ENCODE data around the gene LRATD1. TPM values are rescaled to one million over a fixed set of nuclear protein-coding genes. Genes with fewer than 3 reads are reported as not detected.

The LRATD1 gene
- total RNA-seq, 2 experiments from 2014 or later: not detected

GRCh38 chr2:14647714-14648113 is 15.2 kb downstream of the LRATD1 start:
- BruUV-seq (replicated peaks): no TSS peak
- no peak for DNase-seq (ENCODE audit: low spot score)
- no peak overlapping the region for H3K4me2 ChIP-seq (ENCODE audit: low read length)
- no peaks in the 10 kb centered on the region for H3K9me3 ChIP-seq (ENCODE audit: low read length)
- no peaks in the 10 kb centered on the region for H3K79me2 ChIP-seq (ENCODE audit: insufficient read depth, low read depth, low read length)
- ChIA-PET CTCF (ENCODE audit: unreplicated experiment) (no interaction called here), POLR2A (no interaction called here)
- no peak overlapping the region for H3K4me3 ChIP-seq (ENCODE audit: low read depth, low read length, poor library complexity, severe bottlenecking)
- H3K4me1 ChIP-seq (ENCODE audit: insufficient read depth, low read length, poor library complexity, severe bottlenecking): no peaks in the 10 kb centered on the region
- H3K9me2 ChIP-seq (ENCODE audit: insufficient read depth, low read length): no peaks in the 10 kb centered on the region
- H3K27ac ChIP-seq (ENCODE audit: low read depth, low read length, poor library complexity, severe bottlenecking): no peak overlapping the region
- TF ChIP-seq, protein P1, sequence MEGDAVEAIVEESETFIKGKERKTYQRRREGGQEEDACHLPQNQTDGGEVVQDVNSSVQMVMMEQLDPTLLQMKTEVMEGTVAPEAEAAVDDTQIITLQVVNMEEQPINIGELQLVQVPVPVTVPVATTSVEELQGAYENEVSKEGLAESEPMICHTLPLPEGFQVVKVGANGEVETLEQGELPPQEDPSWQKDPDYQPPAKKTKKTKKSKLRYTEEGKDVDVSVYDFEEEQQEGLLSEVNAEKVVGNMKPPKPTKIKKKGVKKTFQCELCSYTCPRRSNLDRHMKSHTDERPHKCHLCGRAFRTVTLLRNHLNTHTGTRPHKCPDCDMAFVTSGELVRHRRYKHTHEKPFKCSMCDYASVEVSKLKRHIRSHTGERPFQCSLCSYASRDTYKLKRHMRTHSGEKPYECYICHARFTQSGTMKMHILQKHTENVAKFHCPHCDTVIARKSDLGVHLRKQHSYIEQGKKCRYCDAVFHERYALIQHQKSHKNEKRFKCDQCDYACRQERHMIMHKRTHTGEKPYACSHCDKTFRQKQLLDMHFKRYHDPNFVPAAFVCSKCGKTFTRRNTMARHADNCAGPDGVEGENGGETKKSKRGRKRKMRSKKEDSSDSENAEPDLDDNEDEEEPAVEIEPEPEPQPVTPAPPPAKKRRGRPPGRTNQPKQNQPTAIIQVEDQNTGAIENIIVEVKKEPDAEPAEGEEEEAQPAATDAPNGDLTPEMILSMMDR (conservative IDR thresholded peaks at IDR 0.05; ENCODE audit: low read length): no peak
- TF ChIP-seq EZH2phosphoT487 (IDR thresholded peaks at IDR 0.05; ENCODE audit: borderline replicate concordance, low read depth, low read length): no peak
- intact Hi-C loops (cut with micrococcal nuclease; ENCODE audit: unreplicated experiment): no loop called here
- H3K36me3 ChIP-seq (ENCODE audit: insufficient read depth, low read length): no peaks in the 10 kb centered on the region
- H4K20me1 ChIP-seq (ENCODE audit: insufficient read depth, low read length): no peaks in the 10 kb centered on the region
- no peak overlapping the region for H2AFZ ChIP-seq (ENCODE audit: low read length)

DNA sequence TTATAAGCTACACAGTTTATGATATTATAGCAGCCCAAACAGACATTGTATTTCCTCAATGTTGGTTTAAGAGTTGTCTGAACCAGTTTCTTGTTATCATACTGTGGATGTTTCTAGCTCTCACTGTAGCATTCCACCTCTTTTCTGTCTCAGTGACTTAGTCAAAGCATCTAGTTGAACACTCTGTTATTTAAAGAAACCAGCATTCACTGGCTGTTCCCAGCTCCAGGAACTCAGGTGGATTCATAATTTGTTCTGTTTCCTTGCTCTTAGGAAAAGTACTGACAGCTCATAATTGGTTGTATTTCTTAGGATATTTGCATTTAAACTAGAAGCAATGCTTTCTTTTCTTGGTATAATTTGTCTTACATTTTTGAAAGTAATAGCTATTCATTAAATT is 17.5 kb downstream of the LRATD1 start:
- Histone ChIP-seq H4K20me1 (ENCODE audit: insufficient read depth, low read length) (no peaks in the 10 kb centered on the region), H3K4me2 (ENCODE audit: low read length) (no peak overlapping the region), H2AFZ (ENCODE audit: low read length) (no peak overlapping the region), H3K27ac (ENCODE audit: low read depth, low read length, poor library complexity, severe bottlenecking) (no peak overlapping the region), H3K9me3 (ENCODE audit: low read length) (no peaks in the 10 kb centered on the region), H3K79me2 (ENCODE audit: insufficient read depth, low read depth, low read length) (no peaks in the 10 kb centered on the region), H3K4me1 (ENCODE audit: insufficient read depth, low read length, poor library complexity, severe bottlenecking) (no peaks in the 10 kb centered on the region), H3K9me2 (ENCODE audit: insufficient read depth, low read length) (no peaks in the 10 kb centered on the region), H3K36me3 (ENCODE audit: insufficient read depth, low read length) (no peaks in the 10 kb centered on the region), H3K4me3 (ENCODE audit: low read depth, low read length, poor library complexity, severe bottlenecking) (no peak overlapping the region)
- intact Hi-C loops (cut with micrococcal nuclease; ENCODE audit: unreplicated experiment): no loop called here
- no TSS peak for BruUV-seq (replicated peaks)
- TF ChIP-seq, protein P1 (conservative IDR thresholded peaks at IDR 0.05; ENCODE audit: low read length): no peak
- no peak for TF ChIP-seq EZH2phosphoT487 (IDR thresholded peaks at IDR 0.05; ENCODE audit: borderline replicate concordance, low read depth, low read length)
- ChIA-PET POLR2A (interaction anchor here (1.3 kb wide), 1 partner anchor 21 kb away, joined by 4 read pairs; no protein-coding TSS in a partner anchor), CTCF (ENCODE audit: unreplicated experiment) (no interaction called here)
- no peak for DNase-seq (ENCODE audit: low spot score)

GRCh38 chr2:14654835-14655282 is 22.3 kb downstream of the LRATD1 start:
- CTCF ChIA-PET (ENCODE audit: unreplicated experiment): no interaction called here
- Histone ChIP-seq H3K27ac (ENCODE audit: low read depth, low read length, poor library complexity, severe bottlenecking) (no peak overlapping the region), H3K79me2 (ENCODE audit: insufficient read depth, low read depth, low read length) (no peaks in the 10 kb centered on the region), H2AFZ (ENCODE audit: low read length) (no peak overlapping the region), H3K9me2 (ENCODE audit: insufficient read depth, low read length) (no peaks in the 10 kb centered on the region; the same call in 1 of the 2 replicates), H3K4me2 (ENCODE audit: low read length) (no peak overlapping the region), H3K4me1 (ENCODE audit: insufficient read depth, low read length, poor library complexity, severe bottlenecking) (no peaks in the 10 kb centered on the region), H3K4me3 (ENCODE audit: low read depth, low read length, poor library complexity, severe bottlenecking) (no peak overlapping the region), H4K20me1 (ENCODE audit: insufficient read depth, low read length) (no peaks in the 10 kb centered on the region), H3K36me3 (ENCODE audit: insufficient read depth, low read length) (no peaks in the 10 kb centered on the region), H3K9me3 (ENCODE audit: low read length) (no peaks in the 10 kb centered on the region)
- BruUV-seq (replicated peaks): no TSS peak
- POLR2A ChIA-PET: no interaction called here
- no peak for DNase-seq (ENCODE audit: low spot score)
- intact Hi-C loops (cut with micrococcal nuclease; ENCODE audit: unreplicated experiment): no loop called here
- no peak for TF ChIP-seq EZH2phosphoT487 (IDR thresholded peaks at IDR 0.05; ENCODE audit: borderline replicate concordance, low read depth, low read length)
- TF ChIP-seq, protein P1 (conservative IDR thresholded peaks at IDR 0.05; ENCODE audit: low read length): no peak

Data from OCI-LY7 (cell line).